ENCODE measurements around the gene FMN2.

Gene FMN2

DNA sequence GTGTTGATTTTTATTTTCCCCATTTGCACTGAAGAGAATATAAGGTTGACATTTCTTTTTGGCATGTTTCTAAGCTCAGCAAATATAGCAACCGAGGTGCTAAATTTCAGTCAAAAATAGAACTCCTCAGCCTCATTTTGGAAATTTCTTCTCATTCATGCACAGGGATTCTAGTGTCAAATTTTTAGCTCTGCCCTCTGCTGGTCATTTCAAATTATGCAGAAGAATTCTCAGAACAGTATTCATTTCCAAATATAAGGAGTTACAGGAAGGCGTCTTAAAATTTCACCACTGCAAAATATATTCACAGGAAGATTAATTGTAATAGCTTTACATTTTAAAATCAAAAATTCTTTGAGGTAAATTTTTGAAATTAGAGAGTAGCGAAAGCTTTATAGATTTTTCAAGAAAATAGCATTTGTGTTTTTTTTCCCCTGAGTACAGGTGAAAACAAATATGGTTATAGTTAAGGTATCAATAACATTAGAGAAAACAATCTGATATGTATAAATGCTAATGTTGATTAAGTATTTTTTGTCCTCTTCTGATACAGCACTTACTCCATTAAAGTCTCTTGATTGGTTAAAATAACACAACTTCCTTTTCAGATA lies 57.9 kb downstream of the FMN2 start:
- TF ChIP-seq, protein P1, sequence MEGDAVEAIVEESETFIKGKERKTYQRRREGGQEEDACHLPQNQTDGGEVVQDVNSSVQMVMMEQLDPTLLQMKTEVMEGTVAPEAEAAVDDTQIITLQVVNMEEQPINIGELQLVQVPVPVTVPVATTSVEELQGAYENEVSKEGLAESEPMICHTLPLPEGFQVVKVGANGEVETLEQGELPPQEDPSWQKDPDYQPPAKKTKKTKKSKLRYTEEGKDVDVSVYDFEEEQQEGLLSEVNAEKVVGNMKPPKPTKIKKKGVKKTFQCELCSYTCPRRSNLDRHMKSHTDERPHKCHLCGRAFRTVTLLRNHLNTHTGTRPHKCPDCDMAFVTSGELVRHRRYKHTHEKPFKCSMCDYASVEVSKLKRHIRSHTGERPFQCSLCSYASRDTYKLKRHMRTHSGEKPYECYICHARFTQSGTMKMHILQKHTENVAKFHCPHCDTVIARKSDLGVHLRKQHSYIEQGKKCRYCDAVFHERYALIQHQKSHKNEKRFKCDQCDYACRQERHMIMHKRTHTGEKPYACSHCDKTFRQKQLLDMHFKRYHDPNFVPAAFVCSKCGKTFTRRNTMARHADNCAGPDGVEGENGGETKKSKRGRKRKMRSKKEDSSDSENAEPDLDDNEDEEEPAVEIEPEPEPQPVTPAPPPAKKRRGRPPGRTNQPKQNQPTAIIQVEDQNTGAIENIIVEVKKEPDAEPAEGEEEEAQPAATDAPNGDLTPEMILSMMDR (IDR thresholded peaks at IDR 0.05; ENCODE audit: insufficient read depth, low read length): peak; percentile 53
- no peak for TF ChIP-seq GABPA (IDR thresholded peaks at IDR 0.05; ENCODE audit: low read depth)
- Histone ChIP-seq H3K4me3 (replicated peaks; ENCODE audit: insufficient read depth, low read length) (no peak overlapping the region), H3K27me3 (ENCODE audit: insufficient read depth, poor library complexity, severe bottlenecking) (no peaks in the 10 kb centered on the region), H3K27ac (replicated peaks) (no peak overlapping the region)
- peak; percentile 7 to 15 for DNase-seq (ENCODE audit: low read depth in 1 of 2, low spot score in 1 of 2)

DNA sequence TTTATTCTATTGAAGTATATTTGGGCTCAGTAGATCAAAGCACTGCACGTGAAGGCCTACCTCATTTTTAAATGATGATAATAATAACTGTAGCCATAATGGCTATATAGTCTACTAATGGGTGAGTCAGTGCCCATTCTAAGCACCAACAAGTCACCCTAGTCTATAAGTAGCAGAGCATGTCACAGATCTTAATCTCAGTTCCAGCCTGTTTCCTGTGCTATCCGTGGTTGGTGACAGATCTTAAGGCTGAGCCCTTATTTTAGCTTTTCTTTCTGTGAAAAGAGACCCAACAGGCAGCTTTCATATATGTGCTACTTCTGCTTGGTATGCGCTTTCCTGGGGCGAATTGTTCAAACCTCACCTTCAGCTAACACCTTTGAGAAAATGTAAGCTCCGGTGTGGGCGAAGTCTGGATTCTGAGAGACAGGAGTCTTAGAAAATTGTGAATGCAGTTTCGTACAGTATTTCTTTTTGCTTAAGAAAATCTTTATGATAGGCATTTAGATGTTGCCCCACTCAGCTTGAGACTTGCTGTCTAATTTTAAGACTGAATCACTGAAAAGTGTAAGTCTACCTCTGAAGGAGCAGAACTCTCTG lies 59.6 kb downstream of the FMN2 start:
- Histone ChIP-seq H3K27me3 (ENCODE audit: insufficient read depth, poor library complexity, severe bottlenecking) (no peaks in the 10 kb centered on the region), H3K27ac (replicated peaks) (no peak overlapping the region), H3K4me3 (replicated peaks; ENCODE audit: insufficient read depth, low read length) (no peak overlapping the region)
- TF ChIP-seq POLR2AphosphoS5 (IDR thresholded peaks at IDR 0.05; ENCODE audit: low read depth): no peak
- TF ChIP-seq, protein P2, sequence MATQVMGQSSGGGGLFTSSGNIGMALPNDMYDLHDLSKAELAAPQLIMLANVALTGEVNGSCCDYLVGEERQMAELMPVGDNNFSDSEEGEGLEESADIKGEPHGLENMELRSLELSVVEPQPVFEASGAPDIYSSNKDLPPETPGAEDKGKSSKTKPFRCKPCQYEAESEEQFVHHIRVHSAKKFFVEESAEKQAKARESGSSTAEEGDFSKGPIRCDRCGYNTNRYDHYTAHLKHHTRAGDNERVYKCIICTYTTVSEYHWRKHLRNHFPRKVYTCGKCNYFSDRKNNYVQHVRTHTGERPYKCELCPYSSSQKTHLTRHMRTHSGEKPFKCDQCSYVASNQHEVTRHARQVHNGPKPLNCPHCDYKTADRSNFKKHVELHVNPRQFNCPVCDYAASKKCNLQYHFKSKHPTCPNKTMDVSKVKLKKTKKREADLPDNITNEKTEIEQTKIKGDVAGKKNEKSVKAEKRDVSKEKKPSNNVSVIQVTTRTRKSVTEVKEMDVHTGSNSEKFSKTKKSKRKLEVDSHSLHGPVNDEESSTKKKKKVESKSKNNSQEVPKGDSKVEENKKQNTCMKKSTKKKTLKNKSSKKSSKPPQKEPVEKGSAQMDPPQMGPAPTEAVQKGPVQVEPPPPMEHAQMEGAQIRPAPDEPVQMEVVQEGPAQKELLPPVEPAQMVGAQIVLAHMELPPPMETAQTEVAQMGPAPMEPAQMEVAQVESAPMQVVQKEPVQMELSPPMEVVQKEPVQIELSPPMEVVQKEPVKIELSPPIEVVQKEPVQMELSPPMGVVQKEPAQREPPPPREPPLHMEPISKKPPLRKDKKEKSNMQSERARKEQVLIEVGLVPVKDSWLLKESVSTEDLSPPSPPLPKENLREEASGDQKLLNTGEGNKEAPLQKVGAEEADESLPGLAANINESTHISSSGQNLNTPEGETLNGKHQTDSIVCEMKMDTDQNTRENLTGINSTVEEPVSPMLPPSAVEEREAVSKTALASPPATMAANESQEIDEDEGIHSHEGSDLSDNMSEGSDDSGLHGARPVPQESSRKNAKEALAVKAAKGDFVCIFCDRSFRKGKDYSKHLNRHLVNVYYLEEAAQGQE (IDR thresholded peaks at IDR 0.05; ENCODE audit: insufficient replicate concordance, low read depth): no peak
- TF ChIP-seq, protein P1 (IDR thresholded peaks at IDR 0.05; ENCODE audit: insufficient read depth, low read length): no peak
- TF ChIP-seq GABPA (IDR thresholded peaks at IDR 0.05; ENCODE audit: low read depth): no peak
- TF ChIP-seq SPI1 (IDR thresholded peaks at IDR 0.05; ENCODE audit: borderline replicate concordance, low read depth): no peak
- DNase-seq (ENCODE audit: low read depth in 1 of 2, low spot score in 1 of 2): no peak

DNA sequence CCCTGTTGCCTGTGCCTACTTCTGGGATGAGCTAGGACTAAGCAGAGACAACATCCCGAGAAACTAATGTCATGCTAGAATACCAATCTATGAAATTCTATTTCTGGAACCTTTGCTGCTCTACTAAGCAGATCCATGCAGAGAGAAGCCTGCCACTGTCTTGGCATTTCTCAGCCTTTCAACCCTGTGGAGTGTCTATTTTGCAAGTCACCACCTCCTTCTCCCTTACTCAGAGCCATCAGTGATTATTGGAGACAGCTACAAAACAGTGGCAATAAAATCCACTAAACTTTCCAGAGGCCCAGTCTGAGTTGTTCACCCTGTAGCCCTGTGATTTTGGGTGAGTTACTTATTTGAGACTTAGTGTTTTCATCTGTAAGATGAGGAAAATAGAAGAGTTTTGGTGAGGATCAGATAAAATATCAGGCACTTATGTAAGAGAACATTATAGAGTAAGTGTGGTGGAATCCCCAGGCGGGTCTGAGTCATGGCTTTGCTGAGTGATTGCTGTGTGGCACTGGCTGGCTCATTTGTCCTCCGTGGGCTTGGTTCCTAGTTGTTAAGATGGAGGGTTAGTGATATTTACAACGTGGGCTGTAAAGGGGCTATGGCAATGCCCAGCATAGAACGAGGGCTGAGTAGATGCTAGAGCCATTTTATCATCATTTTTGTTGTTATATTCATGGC lies 61.1 kb downstream of the FMN2 start:
- no peak overlapping the region for H3K27ac ChIP-seq (replicated peaks)
- no peak for DNase-seq (ENCODE audit: low read depth in 1 of 2, low spot score in 1 of 2)

More for the DNA sequence above, 61.1 kb downstream of the FMN2 start:
- Histone ChIP-seq H3K27me3 (ENCODE audit: insufficient read depth, poor library complexity, severe bottlenecking) (no peaks in the 10 kb centered on the region), H3K4me3 (replicated peaks; ENCODE audit: insufficient read depth, low read length) (no peak overlapping the region)
- TF ChIP-seq GABPA (IDR thresholded peaks at IDR 0.05; ENCODE audit: low read depth): no peak
- TF ChIP-seq POLR2AphosphoS5 (IDR thresholded peaks at IDR 0.05; ENCODE audit: low read depth): no peak
- no peak for TF ChIP-seq SPI1 (IDR thresholded peaks at IDR 0.05; ENCODE audit: borderline replicate concordance, low read depth)
- TF ChIP-seq, protein P2 (IDR thresholded peaks at IDR 0.05; ENCODE audit: insufficient replicate concordance, low read depth): no peak
- TF ChIP-seq, protein P1 (IDR thresholded peaks at IDR 0.05; ENCODE audit: insufficient read depth, low read length): no peak
